GM23338 (cell line): ENCODE data around the gene SLIT2.

Experiments used
- CTCF ChIP-seq, 2 experiments: fragments of 200-600 bp in 1 of 2; sonication (generic) in 1 of 2; conservative IDR thresholded peaks; 2 replicates each; pipeline versions ENCODE4 v1.5.1 to v1.6.1; 2016 to 2017; ENCODE audit warnings: antibody characterized with exemption in 2 of 2, low read depth in 2 of 2, mild to moderate bottlenecking in 2 of 2, moderate library complexity in 1 of 2
- EZH2phosphoT487 ChIP-seq: fragments of 200-600 bp; sonication (generic); IDR thresholded peaks from one replicate; pipeline ENCODE4 v1.8.1; 2018; ENCODE audit warnings: antibody characterized with exemption; ENCODE audit not compliant: unreplicated experiment
- NANOG ChIP-seq: IDR thresholded peaks from 2 replicates; pipeline ENCODE4 v1.6.1; 2016; ENCODE audit warnings: antibody characterized with exemption, borderline replicate concordance

GRCh38 chr4:20217521-20217920 is 34.2 kb upstream of the SLIT2 start:
- no peak for TF ChIP-seq EZH2phosphoT487
- no peak for TF ChIP-seq CTCF (conservative IDR thresholded peaks at IDR 0.05; ENCODE audit: low read depth in 2 of 2)
- TF ChIP-seq NANOG = no peak
